ENCODE measurements around the gene MMEL1. TPM values are rescaled to one million over a fixed set of nuclear protein-coding genes. Genes with fewer than 3 reads are reported as not detected.

The MMEL1 gene
- total and polyA plus RNA-seq, 2 donors (not counting 3 experiments of a cell fraction or from before 2014, with no cell fraction given), result 1.1 to 1.2 TPM

DNA sequence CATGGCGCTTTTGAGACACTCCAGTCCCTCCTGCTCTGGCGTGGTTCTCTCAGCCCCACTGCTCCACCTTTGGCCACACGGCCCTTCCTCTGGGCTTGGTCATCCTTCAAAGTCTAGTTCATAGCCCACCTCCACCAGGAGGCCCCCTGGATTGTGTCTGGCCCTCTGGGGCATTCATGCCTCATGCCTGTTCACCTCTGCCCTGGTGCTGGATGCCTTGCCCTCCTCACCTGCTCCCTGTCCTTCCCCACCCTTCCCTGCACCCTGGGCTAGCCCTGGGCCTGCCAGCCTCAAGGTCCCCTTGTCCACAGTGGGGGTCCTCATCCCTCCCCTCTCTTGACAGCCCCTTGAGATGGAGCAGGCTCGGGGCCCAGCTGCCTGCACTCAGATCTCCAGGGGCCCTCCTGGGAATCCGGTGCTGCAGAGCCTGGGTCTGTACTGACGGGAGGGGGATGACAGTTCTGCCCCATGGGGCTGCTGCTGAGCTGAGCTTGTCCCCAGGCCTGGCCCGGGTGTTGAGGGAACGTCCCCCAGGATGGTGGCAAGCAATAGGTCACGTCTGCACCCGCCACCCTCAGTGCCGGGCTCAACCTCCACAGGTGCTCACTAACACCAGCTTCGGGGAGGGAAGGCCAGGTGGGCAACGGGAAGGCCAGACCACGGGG lies 27.8 kb downstream of the MMEL1 start:
- Histone ChIP-seq H3K27ac (ENCODE audit: insufficient read depth, low read depth, low read length) (no peak overlapping the region), H3K4me1 (ENCODE audit: control insufficient read depth, extremely low read depth, insufficient read depth, low read length) (no peaks in the 10 kb centered on the region), H3K4me2 (ENCODE audit: insufficient read depth, low read length) (no peak overlapping the region), H2AFZ (ENCODE audit: low read depth, low read length) (no peak overlapping the region), H3K27me3 (ENCODE audit: control insufficient read depth in 2 of 2, insufficient read depth in 2 of 2, low read length in 2 of 2) (no peaks in the 10 kb centered on the region), H3K36me3 (ENCODE audit: control insufficient read depth in 2 of 2, extremely low read depth in 1 of 2, insufficient read depth in 2 of 2, low read length in 2 of 2) (no peaks in the 10 kb centered on the region), H3K9ac (replicated peaks; ENCODE audit: extremely low read depth, insufficient read depth, low read length) (no peak overlapping the region), H3K4me3 (replicated peaks in 1 of 3; ENCODE audit: insufficient read depth in 1 of 3, low read depth in 1 of 3, low read length in 3 of 3) (no peak overlapping the region), H3K79me2 (ENCODE audit: control insufficient read depth, insufficient read depth, low read length) (no peaks in the 10 kb centered on the region), H3K9me1 (replicated peaks; ENCODE audit: control insufficient read depth, extremely low read depth, insufficient read depth, low read length) (no peaks in the 10 kb centered on the region), H3K9me3 (replicated peaks; ENCODE audit: control insufficient read depth, insufficient read depth, low read length) (no peaks in the 10 kb centered on the region), H4K20me1 (replicated peaks; ENCODE audit: control insufficient read depth, extremely low read depth, insufficient read depth, low read length) (no peaks in the 10 kb centered on the region)
- CTCF ChIA-PET, result no interaction called here
- intact Hi-C loops (cut with micrococcal nuclease) (no loop called here), dilution Hi-C loops (cut with MboI; ENCODE audit: extremely low pct_ligation_motif_present, low sequenced_read_pairs) (no loop called here)
- FAIRE-seq (no peak), DNase-seq (ENCODE audit: low read depth, low spot score) (no peak)
- TF ChIP-seq, protein P1, sequence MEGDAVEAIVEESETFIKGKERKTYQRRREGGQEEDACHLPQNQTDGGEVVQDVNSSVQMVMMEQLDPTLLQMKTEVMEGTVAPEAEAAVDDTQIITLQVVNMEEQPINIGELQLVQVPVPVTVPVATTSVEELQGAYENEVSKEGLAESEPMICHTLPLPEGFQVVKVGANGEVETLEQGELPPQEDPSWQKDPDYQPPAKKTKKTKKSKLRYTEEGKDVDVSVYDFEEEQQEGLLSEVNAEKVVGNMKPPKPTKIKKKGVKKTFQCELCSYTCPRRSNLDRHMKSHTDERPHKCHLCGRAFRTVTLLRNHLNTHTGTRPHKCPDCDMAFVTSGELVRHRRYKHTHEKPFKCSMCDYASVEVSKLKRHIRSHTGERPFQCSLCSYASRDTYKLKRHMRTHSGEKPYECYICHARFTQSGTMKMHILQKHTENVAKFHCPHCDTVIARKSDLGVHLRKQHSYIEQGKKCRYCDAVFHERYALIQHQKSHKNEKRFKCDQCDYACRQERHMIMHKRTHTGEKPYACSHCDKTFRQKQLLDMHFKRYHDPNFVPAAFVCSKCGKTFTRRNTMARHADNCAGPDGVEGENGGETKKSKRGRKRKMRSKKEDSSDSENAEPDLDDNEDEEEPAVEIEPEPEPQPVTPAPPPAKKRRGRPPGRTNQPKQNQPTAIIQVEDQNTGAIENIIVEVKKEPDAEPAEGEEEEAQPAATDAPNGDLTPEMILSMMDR (IDR thresholded peaks at IDR 0.05; ENCODE audit: extremely low read depth in 1 of 2, insufficient read depth in 1 of 2, low read depth in 1 of 2, low read length in 2 of 2), result no peak
- TF ChIP-seq GATA2 (IDR thresholded peaks at IDR 0.05; ENCODE audit: insufficient read depth, insufficient read length, low read depth, low read length), result no peak
- TF ChIP-seq MYC (IDR thresholded peaks at IDR 0.05; ENCODE audit: low read depth, low read length), result no peak
- no peak for TF ChIP-seq EZH2 (IDR thresholded peaks at IDR 0.05; ENCODE audit: borderline replicate concordance, low read depth, low read length, severe bottlenecking)
- no peak for TF ChIP-seq MAX (IDR thresholded peaks at IDR 0.05; ENCODE audit: insufficient read depth, insufficient read length)
- TF ChIP-seq POLR2AphosphoS5 (IDR thresholded peaks at IDR 0.05; ENCODE audit: insufficient read depth, low read depth, low read length), result no peak
- no peak for TF ChIP-seq JUN (IDR thresholded peaks at IDR 0.05; ENCODE audit: borderline replicate concordance, insufficient read depth, insufficient read length, low read depth)
- no peak for TF ChIP-seq FOS (IDR thresholded peaks at IDR 0.05; ENCODE audit: borderline replicate concordance, insufficient read depth, low read length)
- TF ChIP-seq POLR2A (IDR thresholded peaks at IDR 0.05; ENCODE audit: low read depth, low read length), result no peak
- POLR2A ChIA-PET, result no interaction called here
- no TSS peak for BruUV-seq (replicated peaks)

Measured in endothelial cell of umbilical vein (primary cell).